B cell (primary cell): ENCODE data around the gene SMG9. TPM values are rescaled to one million over a fixed set of nuclear protein-coding genes. Genes with fewer than 3 reads are reported as not detected.

Experiments used
- ATAC-seq: fragments of 200-7000 bp; cut with Tn5 transposase; one replicate; pipeline ENCODE4 v1.10.0; 2021; ENCODE audit warnings: low read depth, mild to moderate bottlenecking, moderate number of reproducible peaks, moderate library complexity
- CTCF ChIA-PET: fragments of 350-600 bp; sonication (Branson Sonifier 250); formaldehyde crosslinking; loops from one replicate; lab custom pipeline; 2021; ENCODE audit warnings: antibody characterized with exemption, inconsistent platforms; lab: Charles Lee
- POLR2A ChIA-PET: fragments of 350-600 bp; sonication (Branson Sonifier 250); formaldehyde crosslinking; loops from one replicate; lab custom pipeline; 2021; ENCODE audit warnings: antibody characterized with exemption; lab: Charles Lee
- DNase-seq: peaks from one replicate; pipeline ENCODE4 v3.0.0; 2013
- H2AFZ ChIP-seq: 2 replicates; pipeline ENCODE4 v1.6.1; 2012; ENCODE audit warnings: mild to moderate bottlenecking, low read depth, low read length; ENCODE audit not compliant: insufficient read depth, poor library complexity, severe bottlenecking
- H3K27ac ChIP-seq, 2 donors: 1 replicate in 1 of 2; 2 replicates in 1 of 2; pipeline ENCODE4 v1.5.1; 2012 to 2013; ENCODE audit warnings: low read length in 2 of 2, mild to moderate bottlenecking in 2 of 2, moderate library complexity in 1 of 2
- H3K27me3 ChIP-seq, 4 experiments: fragments of 200-600 bp in 1 of 4; sonication (generic) in 1 of 4; replicated peaks in 1 of 4; 1 replicate in 2 of 4; 2 replicates in 2 of 4; pipeline versions ENCODE4 v1.6.1 to v1.7.0; 2013 to 2016; ENCODE audit warnings: low read length in 3 of 4, mild to moderate bottlenecking in 2 of 4, mixed read lengths in 1 of 4, moderate library complexity in 1 of 4; ENCODE audit not compliant: insufficient read depth in 4 of 4, control insufficient read depth in 3 of 4; ENCODE audit errors: control extremely low read depth in 1 of 4
- H3K36me3 ChIP-seq, 2 experiments: replicated peaks in 1 of 2; 1 replicate in 1 of 2; 2 replicates in 1 of 2; pipeline versions ENCODE4 v1.6.1 to v1.7.1; 2013; ENCODE audit warnings: low read length in 1 of 2; ENCODE audit not compliant: insufficient read depth in 2 of 2, control insufficient read depth in 1 of 2; ENCODE audit errors: control extremely low read depth in 1 of 2, extremely low read depth in 1 of 2
- H3K4me1 ChIP-seq, 2 donors: fragments of 200-600 bp in 1 of 2; sonication (generic) in 1 of 2; 1 replicate in 1 of 2; 2 replicates in 1 of 2; pipeline versions ENCODE4 v1.5.1 to v1.6.1; 2013 to 2017; ENCODE audit warnings: low read length in 2 of 2; ENCODE audit not compliant: control insufficient read depth in 2 of 2, insufficient read depth in 2 of 2
- H3K4me2 ChIP-seq: replicated peaks from 2 replicates; pipeline ENCODE3; 2012; ENCODE audit warnings: mild to moderate bottlenecking, low read depth, low read length; ENCODE audit not compliant: poor library complexity, severe bottlenecking
- H3K4me3 ChIP-seq, 5 experiments: fragments of 200-600 bp in 1 of 5; sonication (generic) in 1 of 5; 1 replicate in 3 of 5; 2 replicates in 2 of 5; pipeline versions ENCODE4 v1.5.1 to v1.7.0; 2011 to 2016; ENCODE audit warnings: low read length in 4 of 5, mild to moderate bottlenecking in 4 of 5, low read depth in 2 of 5, control low read depth in 1 of 5, moderate library complexity in 1 of 5; ENCODE audit not compliant: insufficient read depth in 1 of 5; ENCODE audit errors: control extremely low read depth in 1 of 5, extremely low read depth in 1 of 5
- H3K79me2 ChIP-seq: fragments of 200-600 bp; sonication (generic); one replicate; pipeline ENCODE4 v1.6.0; 2016; ENCODE audit warnings: low read length; ENCODE audit not compliant: control insufficient read depth, insufficient read depth
- H3K9ac ChIP-seq: fragments of 200-600 bp; sonication (generic); 2 replicates; pipeline ENCODE4 v1.6.1; 2017; ENCODE audit warnings: mild to moderate bottlenecking, low read length, moderate library complexity
- H3K9me3 ChIP-seq, 3 donors: one replicate each; pipeline versions ENCODE4 v1.6.1 to v1.7.1; 2013; ENCODE audit warnings: low read length in 2 of 3; ENCODE audit not compliant: control insufficient read depth in 2 of 3, insufficient read depth in 1 of 3; ENCODE audit errors: control extremely low read depth in 1 of 3
- H4K20me1 ChIP-seq: 2 replicates; pipeline ENCODE4 v1.6.0; 2012; ENCODE audit warnings: mild to moderate bottlenecking, low read length; ENCODE audit not compliant: insufficient read depth, control insufficient read depth, poor library complexity, severe bottlenecking
- H3K27ac Mint-ChIP-seq: one replicate; pipeline ENCODE4 v1.8.0; 2021; ENCODE audit warnings: mixed read lengths
- H3K27me3 Mint-ChIP-seq: one replicate; pipeline ENCODE4 v1.8.0; 2021; ENCODE audit warnings: mixed read lengths
- H3K4me1 Mint-ChIP-seq: one replicate; pipeline ENCODE4 v1.8.0; 2021; ENCODE audit warnings: mixed read lengths
- H3K4me3 Mint-ChIP-seq: one replicate; pipeline ENCODE4 v1.8.0; 2021; ENCODE audit warnings: mixed read lengths
- H3K9me3 Mint-ChIP-seq: one replicate; pipeline ENCODE4 v1.8.0; 2022; ENCODE audit warnings: mixed read lengths; ENCODE audit not compliant: insufficient read depth
- CTCF ChIP-seq: fragments of 200-600 bp; IDR thresholded peaks from one replicate; pipeline ENCODE4 v1.8.0; 2022; ENCODE audit warnings: antibody characterized with exemption, mild to moderate bottlenecking
- EZH2 ChIP-seq: IDR thresholded peaks from 2 replicates; pipeline ENCODE4 v1.6.1; 2012; ENCODE audit warnings: borderline replicate concordance, low read depth, mild to moderate bottlenecking, moderate library complexity, low read length; ENCODE audit not compliant: insufficient read depth, poor library complexity, severe bottlenecking
- WGBS: methylation state at CpG from one replicate; pipeline ENCODE4 v1.1.5; 2013; ENCODE audit warnings: missing lambda C conversion rate; ENCODE audit not compliant: insufficient coverage; 5-methylcytosine and 5-hydroxymethylcytosine counted together
- intact Hi-C: fragments of 100-400 bp; cut with micrococcal nuclease; formaldehyde crosslinking; loops from one replicate; pipeline ENCODE4 v1.10.0; 2022
- polyA plus RNA-seq: library from polyadenylated mRNA; depleted of rRNA; stranded (reverse); fragments of >200 nt; gene quantifications from 2 replicates; pipeline ENCODE4 v1.2.3, GENCODE V29; 2012
- total RNA-seq, 2 donors: library from RNA; stranded (reverse); fragments of 120-200 nt in 1 of 2; gene quantifications; 1 replicate in 1 of 2; 2 replicates in 1 of 2; pipeline versions ENCODE4 v1.2.3 to v1.2.4, GENCODE V29; 2013 to 2022

SMG9 gene
- total and polyA plus RNA-seq, 2 donors (not counting 1 experiment from before 2014, with no cell fraction given), result 33.9 to 87.5 TPM

DNA sequence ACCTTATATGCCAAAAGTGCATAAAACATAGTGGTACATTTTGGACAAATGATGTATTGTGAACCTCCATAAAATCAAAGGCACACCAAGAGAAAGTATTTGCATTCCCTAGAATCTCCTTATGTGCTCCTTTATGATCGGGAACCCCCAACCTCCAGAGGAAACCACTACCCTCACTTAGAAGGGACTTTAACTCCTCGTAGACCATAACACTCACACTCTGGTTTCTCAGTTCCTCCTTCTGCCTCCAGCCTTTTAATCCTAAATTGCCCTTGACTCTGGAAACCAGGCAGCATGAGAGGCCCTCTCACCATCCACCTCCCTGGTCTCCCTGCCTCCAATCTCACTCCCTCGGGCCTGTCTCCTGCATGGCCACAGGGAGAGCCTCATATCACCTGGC lies 35.8 kb upstream of the SMG9 start:
- DNase-seq, result no peak
- peaks cover 14% of the 10 kb centered on the region for H3K27me3 Mint-ChIP-seq
- Histone ChIP-seq H3K27me3 (peaks cover 0 to 24% (median 6%) of the 10 kb centered on the region in 4 experiments), H3K9me3 (peaks cover 0 to 6% (median under 1%) of the 10 kb centered on the region in 3 donors), H2AFZ (no peak overlapping the region), H3K27ac (no peak overlapping the region), H3K4me2 (no peak overlapping the region), H4K20me1 (no peaks in the 10 kb centered on the region), H3K9ac (no peak overlapping the region), H3K4me1 (no peaks in the 10 kb centered on the region), H3K36me3 (no peaks in the 10 kb centered on the region), H3K79me2 (no peaks in the 10 kb centered on the region), H3K4me3 (no peak overlapping the region)
- H3K9me3 Mint-ChIP-seq, result no peaks in the 10 kb centered on the region
- ATAC-seq, result no peak
- POLR2A ChIA-PET, result no interaction called here
- intact Hi-C loops, result no loop called here
- TF ChIP-seq CTCF (no peak), EZH2 (no peak)
- WGBS, result 3% methylated on average over 3 of the region's 3 CpGs
- CTCF ChIA-PET, result interaction anchor here (0.6 to 1.6 kb wide), 4 partner anchors 12 to 46 kb away, joined by 3 to 12 read pairs (median 4); no protein-coding TSS in a partner anchor
- H3K27ac Mint-ChIP-seq, result no peak overlapping the region
- no peak overlapping the region for H3K4me3 Mint-ChIP-seq
- H3K4me1 Mint-ChIP-seq, result peaks cover 3% of the 10 kb centered on the region

- Histone ChIP-seq H3K9me3 (no peaks in the 10 kb centered on the region), H4K20me1 (no peaks in the 10 kb centered on the region), H3K4me3 (no peak overlapping the region), H3K27me3 (peaks cover 0 to 13% (median 3%) of the 10 kb centered on the region in 4 experiments), H3K4me2 (no peak overlapping the region), H3K9ac (no peak overlapping the region), H2AFZ (no peak overlapping the region), H3K4me1 (peaks cover 13 to 15% of the 10 kb centered on the region in 2 donors), H3K79me2 (no peaks in the 10 kb centered on the region), H3K36me3 (no peaks in the 10 kb centered on the region), H3K27ac (no peak overlapping the region)
- Mint-ChIP-seq H3K4me1 (peaks cover 18% of the 10 kb centered on the region), H3K4me3 (no peak overlapping the region), H3K27me3 (peaks cover 10% of the 10 kb centered on the region), H3K27ac (no peak overlapping the region), H3K9me3 (no peaks in the 10 kb centered on the region)
- intact Hi-C loops, result loop anchor here (10.0 kb wide), 1 partner anchor 344 kb away; no protein-coding TSS in a partner anchor
- POLR2A ChIA-PET, result no interaction called here
- WGBS, result 20% methylated on average over 1 of the region's 3 CpGs
- TF ChIP-seq EZH2, result no peak
- TF ChIP-seq CTCF, result no peak
- DNase-seq, result peak; percentile 57
- ATAC-seq, result no peak
- CTCF ChIA-PET, result interaction anchor here (0.5 to 1.4 kb wide), 2 partner anchors 11 to 44 kb away, joined by 5 to 12 read pairs; no protein-coding TSS in a partner anchor
These were observed 34.3 kb upstream of the SMG9 start for GRCh38 chr19:43789029-43789428.
